ENCODE measurements around the gene SLC10A7.

The SLC10A7 gene

GRCh38 chr4:146257511-146257910 lies 264.2 kb downstream of the SLC10A7 start:
- H3F3A ChIP-seq (ENCODE audit: insufficient read depth, low read length), result no peaks in the 10 kb centered on the region
- H3K27ac ChIP-seq (ENCODE audit: low read depth, low read length, poor library complexity, severe bottlenecking), result no peak overlapping the region
- TF ChIP-seq CTCF (IDR thresholded peaks at IDR 0.05; ENCODE audit: low read length) (no peak), EZH2 (IDR thresholded peaks at IDR 0.05; ENCODE audit: borderline replicate concordance, low read length) (no peak)
- H4K20me1 ChIP-seq (ENCODE audit: insufficient read depth, low read length), result no peaks in the 10 kb centered on the region
- no peak overlapping the region for H2AFZ ChIP-seq (ENCODE audit: low read length)
- H3K9me3 ChIP-seq (ENCODE audit: low read length), result no peaks in the 10 kb centered on the region
- H3K9me2 ChIP-seq (ENCODE audit: low read depth, low read length), result no peaks in the 10 kb centered on the region
- no peaks in the 10 kb centered on the region for H3K27me3 ChIP-seq (ENCODE audit: insufficient read depth, low read length)
- no peaks in the 10 kb centered on the region for H3K36me3 ChIP-seq (ENCODE audit: insufficient read depth, low read length)
- H3K4me1 ChIP-seq (ENCODE audit: insufficient read depth, low read length, severe bottlenecking), result no peaks in the 10 kb centered on the region
- no peak overlapping the region for H3K4me2 ChIP-seq (ENCODE audit: low read length)
- no peaks in the 10 kb centered on the region for H3K79me2 ChIP-seq (ENCODE audit: insufficient read depth, low read length)
- H3K4me3 ChIP-seq (ENCODE audit: low read depth, low read length, poor library complexity, severe bottlenecking), result no peak overlapping the region
- H3K9ac ChIP-seq (ENCODE audit: low read length), result no peak overlapping the region

GRCh38 chr4:146256328-146256727 lies 265.4 kb downstream of the SLC10A7 start:
- no peaks in the 10 kb centered on the region for H3F3A ChIP-seq (ENCODE audit: insufficient read depth, low read length)
- no peaks in the 10 kb centered on the region for H3K9me2 ChIP-seq (ENCODE audit: low read depth, low read length)
- H2AFZ ChIP-seq (ENCODE audit: low read length), result no peak overlapping the region
- H4K20me1 ChIP-seq (ENCODE audit: insufficient read depth, low read length), result no peaks in the 10 kb centered on the region
- H3K4me2 ChIP-seq (ENCODE audit: low read length), result no peak overlapping the region
- TF ChIP-seq EZH2 (IDR thresholded peaks at IDR 0.05; ENCODE audit: borderline replicate concordance, low read length) (no peak), CTCF (IDR thresholded peaks at IDR 0.05; ENCODE audit: low read length) (no peak)
- H3K4me3 ChIP-seq (ENCODE audit: low read depth, low read length, poor library complexity, severe bottlenecking), result no peak overlapping the region
- H3K36me3 ChIP-seq (ENCODE audit: insufficient read depth, low read length), result no peaks in the 10 kb centered on the region
- no peaks in the 10 kb centered on the region for H3K4me1 ChIP-seq (ENCODE audit: insufficient read depth, low read length, severe bottlenecking)
- no peak overlapping the region for H3K9ac ChIP-seq (ENCODE audit: low read length)
- H3K79me2 ChIP-seq (ENCODE audit: insufficient read depth, low read length), result no peaks in the 10 kb centered on the region
- H3K9me3 ChIP-seq (ENCODE audit: low read length), result no peaks in the 10 kb centered on the region
- H3K27me3 ChIP-seq (ENCODE audit: insufficient read depth, low read length), result no peaks in the 10 kb centered on the region
- H3K27ac ChIP-seq (ENCODE audit: low read depth, low read length, poor library complexity, severe bottlenecking), result no peak overlapping the region

GRCh38 chr4:146255874-146256273 lies 265.9 kb downstream of the SLC10A7 start:
- no peak overlapping the region for H3K4me3 ChIP-seq (ENCODE audit: low read depth, low read length, poor library complexity, severe bottlenecking)

More at GRCh38 chr4:146255874-146256273, 265.9 kb downstream of the SLC10A7 start:
- H3K79me2 ChIP-seq (ENCODE audit: insufficient read depth, low read length), result no peaks in the 10 kb centered on the region
- no peaks in the 10 kb centered on the region for H3F3A ChIP-seq (ENCODE audit: insufficient read depth, low read length)
- no peaks in the 10 kb centered on the region for H3K4me1 ChIP-seq (ENCODE audit: insufficient read depth, low read length, severe bottlenecking)
- no peaks in the 10 kb centered on the region for H4K20me1 ChIP-seq (ENCODE audit: insufficient read depth, low read length)
- no peaks in the 10 kb centered on the region for H3K9me3 ChIP-seq (ENCODE audit: low read length)
- no peaks in the 10 kb centered on the region for H3K36me3 ChIP-seq (ENCODE audit: insufficient read depth, low read length)
- H2AFZ ChIP-seq (ENCODE audit: low read length), result no peak overlapping the region
- no peak overlapping the region for H3K9ac ChIP-seq (ENCODE audit: low read length)
- no peak overlapping the region for H3K27ac ChIP-seq (ENCODE audit: low read depth, low read length, poor library complexity, severe bottlenecking)
- TF ChIP-seq EZH2 (IDR thresholded peaks at IDR 0.05; ENCODE audit: borderline replicate concordance, low read length), result no peak
- TF ChIP-seq CTCF (IDR thresholded peaks at IDR 0.05; ENCODE audit: low read length), result no peak
- H3K9me2 ChIP-seq (ENCODE audit: low read depth, low read length), result no peaks in the 10 kb centered on the region
- H3K4me2 ChIP-seq (ENCODE audit: low read length), result no peak overlapping the region
- no peaks in the 10 kb centered on the region for H3K27me3 ChIP-seq (ENCODE audit: insufficient read depth, low read length)

All from OCI-LY1 (cell line).